Germinal center (tissue), 1 donor: ENCODE measurements around the gene AMIGO1.

Experiments
- DNase-seq: peaks from one replicate; pipeline ENCODE4 v3.0.0; 2012; ENCODE audit warnings: mixed read lengths, low spot score

Gene AMIGO1

DNA sequence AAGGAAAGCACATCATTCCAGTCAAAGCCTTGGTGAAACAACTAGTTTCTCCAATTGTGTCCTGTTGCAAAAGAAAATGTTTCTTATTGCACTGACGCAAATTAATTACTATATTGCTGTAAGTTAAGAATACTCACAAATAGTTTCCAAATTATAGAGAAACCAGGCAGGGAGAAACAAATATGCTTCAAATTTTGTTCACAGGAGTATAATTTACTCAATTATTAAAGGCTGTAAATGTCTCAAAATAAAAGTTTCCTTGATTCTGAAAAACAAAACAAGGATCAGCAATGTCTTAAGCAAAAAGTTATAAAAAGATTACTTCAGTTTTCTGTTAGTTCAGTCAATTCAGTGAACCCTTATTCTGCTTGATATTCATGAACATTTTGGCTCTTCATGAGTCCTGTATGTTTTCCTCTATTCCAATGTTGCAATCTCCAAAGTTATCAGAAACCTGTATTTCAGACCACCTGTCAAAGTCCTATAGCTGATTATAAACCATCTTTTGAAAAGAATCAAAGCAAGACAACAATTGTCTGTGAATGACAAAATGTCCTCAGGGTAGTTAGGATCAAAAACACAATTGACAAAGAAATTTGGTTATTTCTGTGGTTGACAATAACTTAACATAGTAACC, 54.9 kb downstream of the AMIGO1 start:
- DNase-seq: no peak
